GM19467 (cell line): ENCODE results near the gene PXMP2.
"Not testable (repeated sequence)": the region's sequence is repeated elsewhere in the genome, so short reads cannot be mapped to it uniquely, and the experiment has no call there.

Experiments used
- ATAC-seq: cut with Tn5 transposase; IDR thresholded peaks from one replicate; pipeline ENCODE4 v1.9.1; 2021; ENCODE audit warnings: mild to moderate bottlenecking, moderate library complexity; ENCODE audit not compliant: unreplicated experiment

Gene PXMP2

GRCh38 chr12:132690112-132690511 is 2.7 kb downstream of the PXMP2 start:
- ATAC-seq, result no peak

- ATAC-seq, result not testable (repeated sequence)
These were observed 4.6 kb downstream of the PXMP2 start for GRCh38 chr12:132692030-132692429.

- not testable (repeated sequence) for ATAC-seq
These were observed 7.5 kb downstream of the PXMP2 start for GRCh38 chr12:132694888-132695287.

- no peak for ATAC-seq
These were observed 8.0 kb downstream of the PXMP2 start for GRCh38 chr12:132695431-132695830.

- ATAC-seq, result no peak
These were observed 11.0 kb downstream of the PXMP2 start for GRCh38 chr12:132698341-132698740.

GRCh38 chr12:132700212-132700822 is 12.9 kb downstream of the PXMP2 start:
- no peak for ATAC-seq

- ATAC-seq, result no peak
These were observed 15.3 kb downstream of the PXMP2 start for GRCh38 chr12:132702640-132703039.

- ATAC-seq, result no peak
These were observed 16.3 kb downstream of the PXMP2 start for GRCh38 chr12:132703641-132704040.

- no peak for ATAC-seq
These were observed 19.9 kb downstream of the PXMP2 start for GRCh38 chr12:132707241-132707640.

- ATAC-seq, result no peak
These were observed 20.8 kb downstream of the PXMP2 start for GRCh38 chr12:132708150-132708549.

- ATAC-seq, result peak; percentile 28
These were observed 22.6 kb downstream of the PXMP2 start for GRCh38 chr12:132710043-132710404.

GRCh38 chr12:132710405-132711079 is 23.2 kb downstream of the PXMP2 start, which contains the start of gene PGAM5:
Gene PGAM5 (plus strand): TSS chr12:132710842. CDS start chr12:132710877, 35 bp downstream.
- peak; percentile 89 for ATAC-seq

GRCh38 chr12:132711080-132711843 is 23.9 kb downstream of the PXMP2 start:
- ATAC-seq, result peak; percentile 18

GRCh38 chr12:132713123-132713522 is 25.7 kb downstream of the PXMP2 start:
- ATAC-seq, result no peak

GRCh38 chr12:132715874-132716273 is 28.5 kb downstream of the PXMP2 start:
- ATAC-seq, result no peak

- ATAC-seq, result no peak
These were observed 29.0 kb downstream of the PXMP2 start for GRCh38 chr12:132716356-132716755.

GRCh38 chr12:132717011-132717410 is 29.6 kb downstream of the PXMP2 start:
- ATAC-seq, result no peak

- no peak for ATAC-seq
These were observed 30.4 kb downstream of the PXMP2 start for GRCh38 chr12:132717531-132718387.

- no peak for ATAC-seq
These were observed 31.3 kb downstream of the PXMP2 start for GRCh38 chr12:132718644-132719043.

- ATAC-seq, result no peak
These were observed 32.0 kb downstream of the PXMP2 start for GRCh38 chr12:132719141-132719953.
